BE2C (cell line): ENCODE results near the gene OSBPL6.

ENCODE experiments used
- DNase-seq: peaks from one replicate; pipeline ENCODE4 v3.0.0-alpha.2; 2020
- H3K27me3 ChIP-seq: fragments of 250-450 bp; sonication (Bioruptor Pico); 2 replicates; pipeline ENCODE4 v1.5.1; 2020; ENCODE audit warnings: mild to moderate bottlenecking
- H3K36me3 ChIP-seq: fragments of 250-450 bp; sonication (Bioruptor Pico); 2 replicates; pipeline ENCODE4 v1.5.1; 2020; ENCODE audit warnings: mild to moderate bottlenecking
- H3K4me1 ChIP-seq: fragments of 250-450 bp; sonication (Bioruptor Pico); 2 replicates; pipeline ENCODE4 v1.5.1; 2020
- H3K4me3 ChIP-seq: 2 replicates; pipeline ENCODE4 v1.5.1; 2011; ENCODE audit warnings: low read depth, low read length
- H3K9me3 ChIP-seq: fragments of 250-450 bp; sonication (Bioruptor Pico); 2 replicates; pipeline ENCODE4 v1.5.1; 2020
- CTCF ChIP-seq: IDR thresholded peaks from 2 replicates; pipeline ENCODE4 v1.5.1; 2012; ENCODE audit warnings: mild to moderate bottlenecking, low read depth, low read length

Gene OSBPL6

GRCh38 chr2:178330175-178331017 is 136.1 kb downstream of the OSBPL6 start:
- no peaks in the 10 kb centered on the region for H3K27me3 ChIP-seq
- H3K4me1 ChIP-seq = no peaks in the 10 kb centered on the region
- no peak for TF ChIP-seq CTCF
- H3K9me3 ChIP-seq = no peaks in the 10 kb centered on the region
- H3K4me3 ChIP-seq = no peak overlapping the region
- no peak for DNase-seq
- H3K36me3 ChIP-seq = no peaks in the 10 kb centered on the region

GRCh38 chr2:178331474-178332432 is 137.4 kb downstream of the OSBPL6 start:
- no peaks in the 10 kb centered on the region for H3K4me1 ChIP-seq
- no peak for DNase-seq
- TF ChIP-seq CTCF = no peak

GRCh38 chr2:178333851-178334250 is 139.5 kb downstream of the OSBPL6 start:
- Histone ChIP-seq H3K4me3 (no peak overlapping the region), H3K9me3 (no peaks in the 10 kb centered on the region), H3K36me3 (no peaks in the 10 kb centered on the region), H3K27me3 (no peaks in the 10 kb centered on the region), H3K4me1 (no peaks in the 10 kb centered on the region)
- TF ChIP-seq CTCF = no peak
- no peak for DNase-seq

More at GRCh38 chr2:178331474-178332432, 137.4 kb downstream of the OSBPL6 start:
- no peaks in the 10 kb centered on the region for H3K9me3 ChIP-seq
- H3K27me3 ChIP-seq = no peaks in the 10 kb centered on the region
- H3K36me3 ChIP-seq = no peaks in the 10 kb centered on the region
- H3K4me3 ChIP-seq = no peak overlapping the region

- Histone ChIP-seq H3K4me1 (no peaks in the 10 kb centered on the region), H3K4me3 (no peak overlapping the region), H3K36me3 (no peaks in the 10 kb centered on the region), H3K27me3 (no peaks in the 10 kb centered on the region), H3K9me3 (no peaks in the 10 kb centered on the region)
- no peak for TF ChIP-seq CTCF
- DNase-seq = no peak
Measured at GRCh38 chr2:178335230-178335629, 140.9 kb downstream of the OSBPL6 start.

- H3K4me1 ChIP-seq = no peaks in the 10 kb centered on the region
- no peaks in the 10 kb centered on the region for H3K27me3 ChIP-seq
- no peaks in the 10 kb centered on the region for H3K9me3 ChIP-seq
- no peak for DNase-seq
- H3K36me3 ChIP-seq = no peaks in the 10 kb centered on the region
- TF ChIP-seq CTCF = no peak
- H3K4me3 ChIP-seq = no peak overlapping the region
Measured at GRCh38 chr2:178344121-178344520, 149.8 kb downstream of the OSBPL6 start.
